Glomerular endothelial cell (primary cell): ENCODE measurements around the gene PRAMEF5. TPM values are rescaled to one million over a fixed set of nuclear protein-coding genes. Genes with fewer than 3 reads are reported as not detected.
"Not testable (repeated sequence)": the region's sequence is repeated elsewhere in the genome, so short reads cannot be mapped to it uniquely, and the experiment has no call there.

Source experiments
- DNase-seq: peaks from one replicate; pipeline ENCODE4 v3.0.0-alpha.2; 2011; ENCODE audit warnings: low read depth, low spot score; ENCODE audit errors: extremely low read depth
- total RNA-seq: library from RNA; depleted of rRNA; stranded (reverse); fragments of >200 nt; gene quantifications from 2 replicates; pipeline ENCODE4 v1.2.3, GENCODE V29; 2015

Gene PRAMEF5
- total RNA-seq, 1 donor from 2014 or later: not detected

DNA sequence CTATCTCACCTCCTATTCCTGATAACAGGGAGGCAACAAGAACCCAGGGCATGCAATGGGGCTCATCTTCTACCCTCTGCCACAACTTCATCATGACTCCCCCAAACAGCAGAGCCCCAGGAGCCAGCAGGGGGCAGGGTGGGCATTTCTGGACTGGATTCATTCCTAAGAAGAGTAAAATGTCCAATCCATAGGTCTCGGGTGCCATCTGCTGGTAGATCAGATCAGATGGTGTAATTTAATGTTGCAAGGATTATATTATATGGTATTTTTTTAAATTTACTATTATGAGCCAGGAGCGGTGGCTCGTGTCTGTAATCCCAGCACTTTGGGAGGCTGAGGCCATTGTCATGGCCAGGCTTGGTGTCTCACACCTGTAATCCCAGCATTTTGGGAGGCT is 11.1 kb downstream of the PRAMEF5 start:
- DNase-seq: not testable (repeated sequence)

DNA sequence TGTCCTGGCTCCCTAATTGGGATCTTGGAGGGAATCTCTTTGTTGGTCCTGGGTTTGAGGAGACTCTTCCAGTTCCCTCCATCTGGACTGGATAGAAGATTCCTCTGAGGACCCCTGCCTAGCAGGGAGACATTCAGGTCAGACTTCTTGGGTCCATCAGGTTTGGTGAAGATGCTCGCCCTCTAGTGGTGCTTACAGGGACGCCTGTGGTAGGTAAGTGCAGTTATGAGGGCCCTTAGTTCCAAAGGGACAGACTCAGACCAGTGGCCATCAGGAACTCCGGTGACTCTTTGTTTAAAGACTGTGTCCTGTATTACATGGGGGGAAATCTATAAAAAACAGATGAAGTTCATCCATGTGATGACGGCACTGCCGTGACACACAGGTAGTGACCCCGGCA is 23.0 kb downstream of the PRAMEF5 start:
- not testable (repeated sequence) for DNase-seq

DNA sequence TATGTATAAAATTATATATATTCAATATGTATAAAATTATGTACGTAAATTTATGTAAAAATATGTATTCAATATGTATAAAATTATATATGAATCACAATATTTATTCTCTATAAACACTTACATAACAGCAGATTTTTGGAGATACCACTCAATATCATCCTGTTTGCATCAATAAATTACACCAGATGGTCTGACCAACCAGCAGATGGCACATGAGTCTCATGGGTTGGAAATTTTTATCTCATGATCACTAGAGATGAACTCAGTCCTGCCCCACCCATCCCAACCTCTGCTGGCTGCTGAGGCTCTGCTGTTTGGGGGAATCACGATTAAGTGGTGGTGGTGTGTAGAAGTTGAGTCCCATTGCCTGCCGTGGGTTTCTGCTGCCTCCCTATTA is 25.6 kb downstream of the PRAMEF5 start:
- not testable (repeated sequence) for DNase-seq

DNA sequence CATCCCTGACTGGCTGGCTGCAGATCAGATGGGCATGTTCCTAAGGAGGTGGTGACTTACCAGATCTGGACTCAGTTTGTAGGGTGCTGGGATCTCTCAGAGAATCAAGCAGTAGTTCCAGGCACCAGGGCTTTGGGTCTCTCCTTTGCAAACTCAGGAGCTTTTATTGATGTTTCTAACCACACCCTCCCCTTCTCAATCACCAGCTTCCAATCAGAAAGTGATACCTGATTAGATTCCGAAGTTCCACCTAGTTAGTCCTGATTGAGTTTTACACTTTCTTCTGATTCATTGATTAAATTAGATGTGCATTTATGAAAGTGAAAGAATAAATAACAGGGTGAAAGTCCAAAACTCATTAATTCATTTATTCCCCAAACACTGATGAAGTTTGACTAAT is 31.0 kb downstream of the PRAMEF5 start, which contains the start of gene PRAMEF8:
TSS of gene PRAMEF8 (minus strand) at position 101 of the 400 bp plus-strand sequence. CDS start 1,046 bp downstream, outside the sequence.
- DNase-seq: not testable (repeated sequence)

DNA sequence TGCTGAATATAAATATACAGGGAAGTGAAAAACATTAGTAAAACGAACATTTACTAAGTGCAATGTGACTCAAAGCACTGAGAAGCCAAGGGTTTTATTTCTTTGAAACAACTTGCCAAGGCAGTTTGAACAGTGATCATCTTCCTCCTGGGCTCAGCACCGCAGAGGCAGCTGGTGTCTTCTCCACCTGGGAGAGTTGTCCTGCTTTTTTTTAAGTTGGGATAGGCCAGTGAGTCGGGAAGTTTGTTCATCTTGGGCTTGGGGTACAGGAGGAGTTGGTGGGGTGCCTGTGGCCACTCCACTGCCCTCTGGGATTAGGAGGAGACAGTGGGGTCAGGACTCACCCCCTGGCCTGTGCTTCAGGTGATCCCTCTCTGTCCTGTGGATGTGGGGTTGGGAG is 35.0 kb downstream of the PRAMEF5 start:
- not testable (repeated sequence) for DNase-seq

DNA sequence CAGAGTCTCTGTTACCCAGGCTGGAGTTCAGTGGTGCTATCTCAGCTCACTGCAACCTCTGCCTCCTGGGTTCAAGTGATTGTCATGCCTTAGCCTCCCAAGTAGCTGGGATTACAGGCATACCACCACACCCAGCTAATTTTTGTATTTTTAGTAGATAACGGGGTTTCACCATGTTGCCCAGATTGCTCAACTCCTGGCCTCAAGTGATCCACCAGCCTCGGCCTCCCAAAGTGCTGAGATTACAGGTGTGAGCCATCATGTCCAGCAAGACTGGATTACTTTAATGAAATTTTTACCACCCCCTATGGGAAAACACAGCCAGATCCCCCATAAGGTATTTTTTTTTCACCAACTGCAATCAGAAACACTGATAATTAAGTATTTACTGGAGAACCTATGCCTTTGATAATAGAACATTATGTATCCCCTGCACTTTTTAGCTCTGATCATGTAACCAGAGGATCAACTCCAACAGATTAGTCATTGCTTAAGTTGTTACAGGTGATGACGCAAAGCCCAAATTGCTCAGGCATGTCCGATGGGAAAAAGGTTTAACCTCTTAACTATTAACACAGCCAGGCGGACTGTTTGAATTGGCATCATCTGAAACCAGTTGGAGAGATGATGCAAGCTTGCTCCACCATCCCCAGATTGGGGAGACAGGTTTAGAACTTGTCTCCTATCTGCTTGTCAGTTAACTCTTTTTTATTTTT is 43.4 kb downstream of the PRAMEF5 start:
- not testable (repeated sequence) for DNase-seq

DNA sequence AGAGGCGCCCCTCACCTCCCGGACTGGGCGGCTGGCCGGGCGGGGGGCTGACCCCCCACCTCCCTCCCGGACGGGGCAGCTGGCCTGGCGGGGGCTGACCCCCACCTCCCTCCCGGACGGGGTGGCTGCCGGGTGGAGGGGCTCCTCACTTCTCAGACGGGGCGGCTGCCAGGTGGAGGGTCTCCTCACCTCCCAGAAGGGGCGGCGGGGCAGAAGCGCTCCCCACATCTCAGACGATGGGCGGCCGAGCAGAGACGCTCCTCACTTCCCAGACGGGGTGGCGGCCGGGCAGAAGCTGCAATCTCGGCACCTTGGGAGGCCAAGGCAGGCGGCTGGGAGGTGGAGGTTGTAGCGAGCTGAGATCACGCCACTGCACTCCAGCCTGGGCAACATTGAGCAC is 44.7 kb downstream of the PRAMEF5 start:
- DNase-seq: not testable (repeated sequence)

DNA sequence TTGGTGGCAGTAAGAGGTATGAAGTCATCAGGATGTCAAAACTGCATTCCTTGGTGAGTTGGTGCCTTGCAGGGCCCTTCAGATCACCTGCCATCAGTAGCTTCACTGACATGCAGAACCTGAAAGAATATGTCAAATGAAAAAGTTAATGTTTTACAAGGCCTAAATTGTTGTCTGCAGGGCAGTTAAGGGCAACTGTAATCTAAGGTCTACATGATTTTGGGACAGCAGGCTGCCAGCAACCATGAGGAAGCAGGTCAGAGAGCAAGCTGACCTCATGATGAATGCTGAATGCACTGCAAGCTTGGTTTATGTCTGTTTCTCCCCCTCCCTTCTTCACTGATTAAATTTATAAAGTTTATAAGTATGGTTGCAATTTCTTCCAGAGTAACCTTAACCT is 48.2 kb downstream of the PRAMEF5 start:
- DNase-seq: not testable (repeated sequence)

DNA sequence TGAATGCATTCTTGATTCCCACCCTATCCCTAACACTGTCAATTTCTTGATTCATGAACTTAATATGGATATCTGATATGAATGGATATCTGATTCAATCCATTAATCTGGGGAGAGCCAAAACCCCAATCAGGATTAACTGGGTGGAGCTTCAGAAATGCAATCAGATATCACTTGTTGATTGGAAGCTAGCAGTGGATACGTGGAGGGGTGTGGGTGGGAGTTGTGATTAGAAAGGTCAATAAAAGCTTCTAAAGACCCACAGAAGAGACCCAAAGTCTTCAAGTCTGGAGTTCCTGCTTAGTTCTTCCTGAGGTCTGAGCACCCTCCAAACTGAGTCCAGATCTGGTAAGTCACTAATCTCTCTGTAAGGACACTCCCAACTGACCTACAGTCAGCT is 49.2 kb downstream of the PRAMEF5 start, which contains the start of gene PRAMEF33:
TSS of gene PRAMEF33 (plus strand) at position 301 of the 400 bp plus-strand sequence. CDS start 2,416 bp downstream, outside the sequence.
- not testable (repeated sequence) for DNase-seq

Other genes starting within 250 kb of the PRAMEF5 start
- gene PRAMEF27, start 197.6 kb upstream of the PRAMEF5 start, total RNA-seq: not detected in 2 replicates
- gene HNRNPCL3, start 193.4 kb upstream of the PRAMEF5 start, total RNA-seq: not detected in 2 replicates
- gene PRAMEF25, start 183.4 kb upstream of the PRAMEF5 start, total RNA-seq: not detected in 2 replicates
- not detected in 2 replicates for gene HNRNPCL2, start 137.3 kb upstream of the PRAMEF5 start, total RNA-seq
- not detected in 2 replicates for gene PRAMEF26, start 98.2 kb upstream of the PRAMEF5 start, total RNA-seq
- 1.5 TPM in 1 of 2 replicates, not detected in the other for gene HNRNPCL4, start 88.6 kb upstream of the PRAMEF5 start, total RNA-seq
- not detected in 2 replicates for gene PRAMEF9, start 82.3 kb upstream of the PRAMEF5 start, total RNA-seq
- gene PRAMEF13, start 52.8 kb upstream of the PRAMEF5 start, total RNA-seq: not detected in 2 replicates
- not detected in 2 replicates for gene PRAMEF18, start 28.0 kb upstream of the PRAMEF5 start, total RNA-seq
- not detected in 2 replicates for gene PRAMEF8, start 30.9 kb downstream of the PRAMEF5 start, total RNA-seq
- not detected in 2 replicates for gene PRAMEF33, start 49.3 kb downstream of the PRAMEF5 start, total RNA-seq
- not detected in 2 replicates for gene PRAMEF15, start 61.4 kb downstream of the PRAMEF5 start, total RNA-seq
- gene PRAMEF14, start 92.9 kb downstream of the PRAMEF5 start, total RNA-seq: not detected in 2 replicates
- not detected in 2 replicates for gene PRAMEF19, start 117.7 kb downstream of the PRAMEF5 start, total RNA-seq
- gene PRAMEF17, start 135.4 kb downstream of the PRAMEF5 start, total RNA-seq: not detected in 2 replicates
- not detected in 2 replicates for gene PRAMEF20, start 156.3 kb downstream of the PRAMEF5 start, total RNA-seq